NCI-H510A (cell line): ENCODE measurements around the gene ASRGL1.
A peak's percentile ranks its signal among the peaks of the same experiment; 100 is the strongest.

Source experiments
- DNase-seq: peaks from one replicate; lab custom pipeline; 2025; lab: John Stamatoyannopoulos, UW

The ASRGL1 gene

DNA sequence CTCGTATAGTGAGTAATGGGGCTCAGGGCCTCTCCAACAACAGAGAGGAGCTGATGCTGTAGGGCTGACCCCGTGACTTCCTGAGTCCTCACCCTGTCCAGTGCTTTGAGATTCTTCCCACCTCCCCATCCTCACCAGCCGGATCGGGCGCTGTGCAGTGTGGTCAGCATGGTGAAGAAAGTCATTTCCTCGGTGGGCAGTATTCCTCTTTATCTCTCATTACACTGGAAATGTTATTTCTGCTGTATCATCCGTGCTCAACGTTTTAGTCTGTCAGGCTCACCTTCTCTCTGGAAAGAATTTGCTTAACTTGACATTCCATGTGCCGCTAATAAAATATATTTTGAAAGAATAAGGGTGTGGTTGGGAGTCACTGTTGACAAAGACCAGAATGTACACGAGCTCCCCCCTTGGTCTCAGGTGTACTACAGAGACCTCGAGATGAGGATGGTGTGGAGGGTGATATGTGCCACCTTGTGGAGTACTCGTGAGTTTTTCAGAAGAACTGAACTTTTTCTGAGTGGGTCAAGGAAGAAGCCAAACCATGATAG is 55.9 kb downstream of the ASRGL1 start:
- DNase-seq, result no peak

DNA sequence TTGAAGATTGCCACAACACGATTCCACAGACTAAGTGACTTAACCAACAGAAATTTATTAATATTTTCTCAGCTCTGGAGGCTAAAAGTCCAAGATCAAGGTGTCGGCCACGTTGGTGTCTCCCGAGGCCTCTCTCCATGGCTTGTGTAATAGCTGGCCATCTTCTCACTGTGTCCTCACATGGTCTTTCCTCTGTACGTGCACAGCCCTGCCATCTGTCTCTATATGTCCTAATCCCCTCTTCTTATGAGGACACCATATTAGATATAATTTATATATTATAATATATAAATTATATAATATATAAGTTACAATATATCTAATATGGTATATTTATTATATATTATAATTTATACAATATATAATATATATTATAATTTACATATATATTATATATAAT is 56.5 kb downstream of the ASRGL1 start:
- no peak for DNase-seq

DNA sequence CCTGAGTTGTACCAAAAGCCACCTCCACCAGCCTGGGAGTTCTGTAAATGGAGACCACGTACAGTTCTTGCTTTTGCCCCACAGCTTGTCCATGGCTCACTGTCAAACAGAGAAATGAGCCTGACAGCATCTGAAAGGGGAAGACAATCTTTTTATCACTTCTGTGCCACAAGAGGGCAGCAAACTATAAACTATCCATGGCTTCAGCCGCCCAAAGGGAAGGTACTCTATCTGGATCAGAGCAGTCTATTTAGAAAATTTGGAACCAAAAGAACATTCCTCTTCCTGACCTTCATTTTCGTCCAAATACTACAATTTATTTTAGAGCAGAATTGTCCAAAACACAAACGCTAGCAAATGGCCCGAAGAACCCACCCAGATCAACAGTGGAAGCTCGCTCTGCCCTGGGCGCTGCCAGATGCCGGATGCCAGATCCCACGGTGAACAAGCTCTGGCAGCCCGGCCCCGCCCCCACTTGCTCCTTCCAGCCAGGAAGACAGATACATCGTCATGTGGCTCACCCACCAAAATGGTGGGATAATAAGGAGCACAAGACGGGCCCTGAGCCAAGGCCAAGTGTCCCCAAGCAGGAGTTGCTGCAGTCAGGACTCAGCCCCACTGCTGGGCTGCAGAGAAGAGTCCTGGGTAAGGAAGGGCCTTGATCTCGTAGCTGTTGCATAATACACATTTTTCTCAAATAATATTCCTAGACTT is 57.7 kb downstream of the ASRGL1 start:
- DNase-seq, result peak; percentile 73

DNA sequence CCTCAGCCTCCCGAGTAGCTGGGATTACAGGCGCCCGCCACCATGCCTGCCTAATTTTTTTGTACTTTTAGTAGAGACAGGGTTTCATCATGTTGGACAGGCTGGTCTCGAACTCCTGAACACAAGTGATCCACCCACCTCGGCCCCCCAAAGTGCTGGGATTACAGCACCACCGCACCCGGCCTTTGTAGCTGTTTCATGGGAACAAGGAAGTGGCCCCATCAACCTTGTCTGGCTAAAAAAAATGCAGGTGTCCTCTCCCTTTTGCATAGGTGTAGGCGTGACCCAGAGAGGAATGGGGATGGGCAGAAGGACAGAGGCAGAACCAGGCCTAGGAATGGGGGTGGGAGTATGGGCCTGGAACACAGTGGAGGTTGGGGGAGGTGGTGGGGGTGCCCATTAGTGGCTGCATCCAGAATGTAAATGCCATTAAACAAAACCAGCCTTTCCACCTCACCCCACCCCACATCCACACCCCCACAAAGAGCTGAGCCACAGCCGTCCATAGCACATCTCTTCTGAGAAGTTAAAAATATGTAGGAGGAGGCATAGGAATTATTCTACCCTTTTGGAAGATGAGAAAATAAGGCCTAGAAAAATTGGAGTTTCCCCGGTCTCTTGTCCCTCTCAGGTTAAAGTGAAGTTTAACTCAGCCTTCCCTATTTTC is 58.8 kb downstream of the ASRGL1 start:
- no peak for DNase-seq

DNA sequence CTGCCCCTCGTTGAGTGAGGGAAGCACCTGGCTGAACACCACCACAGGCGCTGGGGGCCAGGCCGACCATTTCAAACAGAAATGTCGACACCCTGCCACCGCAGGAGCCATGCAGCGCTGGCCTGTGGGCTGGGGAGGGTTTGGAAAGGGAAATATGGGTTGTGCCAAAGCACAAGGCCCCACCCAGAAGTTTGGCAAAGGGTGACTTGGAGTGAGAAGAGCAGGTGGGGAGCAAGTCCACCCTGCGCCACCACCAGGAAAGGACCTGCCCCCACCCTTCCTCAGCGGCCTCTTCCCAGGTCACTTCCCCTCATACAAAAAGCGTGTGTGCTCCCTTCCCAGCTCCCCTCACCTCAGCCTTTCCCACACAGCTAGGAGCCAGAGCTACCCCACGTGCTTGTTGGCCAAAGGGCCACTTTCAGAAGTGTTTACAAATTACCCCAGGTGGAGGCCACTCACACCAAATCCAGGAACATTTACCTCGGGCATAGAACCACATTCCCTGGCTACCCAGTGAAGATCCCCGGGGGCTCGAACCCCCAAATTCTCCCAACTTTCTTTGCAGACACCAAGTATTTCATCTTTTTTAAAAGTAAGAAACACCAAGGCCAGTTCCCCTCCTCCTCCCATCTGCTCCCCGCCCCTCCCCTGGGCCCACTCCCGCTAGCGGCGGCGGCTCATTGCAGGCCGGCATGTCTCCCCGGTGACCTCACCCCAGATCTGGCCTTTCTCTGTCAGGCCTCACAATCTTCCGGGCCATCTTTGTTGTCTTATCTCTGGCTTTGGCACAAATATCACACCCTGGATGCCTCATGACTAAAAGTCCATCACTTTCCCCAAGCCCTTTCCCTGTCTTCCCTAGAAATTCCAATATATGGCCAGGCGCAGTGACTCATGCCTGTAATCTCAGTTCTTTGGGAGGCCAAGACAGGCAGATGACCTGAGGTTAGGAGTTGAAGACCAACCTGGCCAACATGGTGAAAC is 61.1 kb downstream of the ASRGL1 start:
- DNase-seq, result no peak

DNA sequence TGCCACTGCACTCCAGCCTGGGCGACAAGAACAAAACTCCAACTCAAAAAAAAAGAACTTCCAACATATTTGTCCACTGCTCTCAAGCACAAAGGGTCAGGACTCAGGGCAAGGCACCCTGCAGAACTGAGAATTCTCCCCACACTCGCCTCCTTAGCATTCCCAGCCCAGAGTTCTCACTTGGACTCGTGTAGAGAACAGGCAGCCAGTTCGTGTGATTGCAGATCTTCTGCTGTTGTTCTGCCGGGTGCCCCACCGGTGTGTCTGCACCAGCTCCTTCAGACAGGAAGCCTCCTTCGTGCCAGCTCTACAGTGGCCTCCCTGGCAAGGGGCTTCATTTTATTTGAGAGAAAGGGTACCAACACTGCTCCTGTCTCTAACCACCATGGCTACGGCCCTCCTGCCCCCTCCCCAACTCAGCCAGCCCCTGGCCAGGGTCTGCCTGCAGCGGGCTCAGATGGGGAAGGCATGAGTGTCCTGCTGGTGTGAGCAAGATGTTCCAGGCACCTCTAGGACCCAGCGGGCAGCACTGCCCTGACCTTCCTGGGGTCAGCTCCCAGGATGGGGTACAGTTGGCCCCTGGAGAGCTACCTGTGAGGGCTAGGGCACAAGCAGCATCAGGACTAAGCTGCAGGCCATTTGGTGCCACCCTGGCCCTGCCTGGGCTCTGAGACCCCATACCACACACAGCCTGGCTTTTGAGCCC is 62.1 kb downstream of the ASRGL1 start:
- DNase-seq, result no peak

DNA sequence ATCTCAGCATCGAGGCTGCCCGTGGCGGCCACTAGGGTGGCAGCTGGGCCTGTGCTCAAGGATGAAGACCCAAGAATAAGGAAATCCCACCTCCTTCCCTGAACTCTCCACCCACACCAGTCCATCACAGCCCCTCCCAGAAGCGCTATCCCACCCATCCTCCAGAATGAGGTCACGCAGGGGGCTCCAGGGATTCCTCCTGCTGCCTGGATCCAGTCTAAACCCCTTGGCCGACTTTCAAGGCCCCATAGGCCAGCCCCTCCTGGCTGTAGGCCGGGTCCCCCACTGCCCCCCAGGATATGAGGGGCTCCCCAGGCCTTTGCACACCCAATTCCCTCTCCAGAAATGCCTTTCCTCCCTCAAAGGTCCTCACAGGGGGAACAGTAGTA is 62.6 kb downstream of the ASRGL1 start:
- DNase-seq, result no peak

DNA sequence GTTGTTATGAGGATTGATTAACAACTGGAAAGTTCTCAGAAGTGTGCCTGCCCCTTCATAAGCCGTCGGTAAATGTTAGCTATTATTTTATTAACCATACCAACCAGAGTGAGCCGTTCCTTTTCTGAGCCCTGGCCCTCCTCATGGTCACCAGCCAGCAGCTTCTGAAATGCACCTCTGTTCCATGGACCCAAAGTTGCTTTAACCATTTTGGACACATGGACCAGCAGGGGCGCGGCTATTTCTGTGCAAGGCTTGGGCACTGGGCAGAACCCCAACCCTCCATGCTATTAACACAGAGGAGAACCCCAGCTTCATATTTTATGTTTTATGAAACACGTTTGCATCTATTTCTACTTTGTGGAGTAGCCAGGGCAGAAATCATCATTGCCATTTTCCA is 63.0 kb downstream of the ASRGL1 start:
- no peak for DNase-seq

DNA sequence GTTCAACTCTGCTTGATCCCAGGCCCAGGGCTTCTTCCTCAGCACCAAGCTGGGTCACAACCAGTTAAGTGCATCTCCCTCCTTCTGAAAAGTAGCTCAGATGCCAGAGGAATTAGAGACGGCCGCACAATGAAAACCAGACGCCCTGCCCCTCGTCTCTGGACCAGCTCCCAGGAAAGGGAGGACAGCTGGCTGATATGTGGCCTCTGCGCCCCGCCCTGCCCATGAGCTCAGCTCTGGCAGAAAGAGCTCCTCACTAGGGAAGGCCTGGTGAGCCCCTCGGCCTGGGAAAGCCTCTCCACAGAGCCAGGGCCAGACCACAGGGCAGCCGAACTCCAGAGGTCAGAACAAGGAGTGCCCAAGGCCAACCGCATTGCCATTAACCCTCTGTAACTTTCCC is 63.5 kb downstream of the ASRGL1 start:
- no peak for DNase-seq

DNA sequence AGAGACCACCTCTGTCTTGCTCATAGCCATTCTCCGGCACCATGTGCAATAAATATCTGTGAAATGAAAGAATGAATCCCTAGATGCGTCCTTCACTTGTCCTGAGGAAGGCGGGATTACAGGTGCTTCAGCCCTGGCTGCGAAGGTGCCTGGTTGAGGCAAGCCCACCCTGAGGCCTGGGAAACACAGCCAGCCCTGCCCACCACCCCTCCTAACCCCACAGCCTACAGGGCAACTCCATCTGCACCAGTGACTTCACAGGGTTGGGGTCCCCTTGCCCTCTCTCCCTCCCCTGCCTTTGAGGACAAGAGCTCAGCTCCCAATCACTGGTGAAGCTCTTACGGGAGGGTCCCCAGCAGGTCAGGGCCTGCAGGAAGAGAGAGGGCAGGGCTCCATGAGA is 64.1 kb downstream of the ASRGL1 start:
- DNase-seq, result no peak

DNA sequence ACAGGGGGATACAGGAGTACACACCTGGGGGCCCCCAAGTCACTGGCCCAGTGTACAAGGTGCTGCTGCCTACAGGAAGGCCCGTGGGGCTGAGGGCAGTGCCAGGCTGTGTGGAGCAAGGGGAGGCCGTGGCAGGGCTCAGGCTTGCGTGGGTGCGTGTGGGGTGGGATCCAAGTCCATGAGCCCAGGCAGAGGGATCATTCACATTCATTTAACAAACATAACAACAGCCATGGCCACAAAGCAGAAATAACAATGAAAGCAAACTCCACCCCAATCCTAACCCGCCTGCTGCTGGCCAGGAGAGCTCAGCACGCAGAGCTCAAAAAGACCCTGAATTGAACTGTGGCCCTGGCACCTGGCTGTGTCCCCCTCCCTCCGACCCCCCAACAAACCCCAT is 64.6 kb downstream of the ASRGL1 start:
- DNase-seq, result no peak

DNA sequence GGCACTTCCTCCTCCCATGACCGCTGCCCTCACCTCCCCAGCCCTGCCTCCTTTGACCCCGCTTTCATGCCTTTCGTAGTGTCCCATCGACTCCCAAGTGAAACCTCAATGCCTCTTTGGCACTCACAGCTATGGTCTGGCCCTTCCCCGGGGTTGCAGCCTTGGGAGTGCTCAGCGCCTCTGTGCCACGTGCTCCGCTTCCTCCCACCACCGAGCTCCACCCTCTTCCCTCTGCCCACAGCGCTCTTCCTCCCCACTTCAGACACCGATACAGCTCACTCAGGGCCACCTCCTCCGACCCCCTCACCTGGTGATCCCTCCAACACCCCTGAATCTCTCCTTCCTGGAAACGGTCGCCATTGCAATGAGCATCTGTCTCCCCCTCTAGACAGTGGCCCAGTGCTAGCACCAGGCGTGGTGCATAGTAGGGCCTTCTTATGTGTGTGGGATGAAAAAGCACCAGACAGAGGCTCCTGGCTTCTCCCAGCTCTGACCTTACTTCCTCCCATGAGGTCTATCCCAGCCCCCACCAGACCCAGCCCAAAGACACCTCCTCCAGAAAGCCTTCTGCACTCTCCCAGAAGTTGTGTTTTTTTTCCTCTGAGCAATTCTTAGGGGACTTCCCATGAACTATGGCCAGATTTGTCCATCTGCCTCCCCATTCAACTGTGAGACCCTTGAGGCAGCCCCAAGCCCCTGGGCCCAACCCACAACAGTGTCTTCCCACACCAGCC is 65.1 kb downstream of the ASRGL1 start:
- DNase-seq, result no peak

DNA sequence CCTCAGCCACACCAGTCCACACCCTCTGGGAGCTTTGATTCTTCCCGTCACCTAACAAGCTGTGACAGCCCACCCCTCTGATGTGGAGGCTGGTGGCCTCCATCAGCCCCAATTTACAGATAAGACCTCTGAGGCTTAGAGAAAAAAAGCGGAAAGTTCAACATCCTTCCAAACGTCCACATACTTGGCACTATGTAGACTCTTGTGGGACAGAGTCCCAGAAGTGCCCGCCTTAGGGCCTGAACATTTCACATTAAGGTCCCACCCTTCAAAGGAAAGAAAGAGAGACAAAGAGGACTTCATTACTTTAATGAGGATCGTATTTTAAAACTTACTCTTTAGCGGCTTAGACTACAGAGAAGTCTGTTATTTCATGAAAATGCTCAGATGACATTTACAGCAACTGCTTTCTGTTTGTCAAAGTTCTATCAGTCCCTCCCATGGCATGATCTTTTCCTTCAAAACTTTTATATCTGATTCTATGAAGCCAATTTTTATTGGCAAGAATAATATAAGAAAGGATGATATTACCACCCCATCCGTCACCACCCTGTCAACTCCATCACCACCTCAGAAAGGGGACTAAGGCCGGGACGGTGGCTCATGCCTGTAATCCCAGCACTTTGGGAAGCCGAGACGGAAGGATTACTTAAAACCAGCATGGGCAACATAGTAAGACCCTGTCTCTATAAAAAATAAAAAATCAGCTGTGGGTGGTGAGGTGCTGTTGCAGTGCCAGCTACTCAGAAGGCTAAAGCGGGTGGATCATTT is 65.9 kb downstream of the ASRGL1 start:
- no peak for DNase-seq

DNA sequence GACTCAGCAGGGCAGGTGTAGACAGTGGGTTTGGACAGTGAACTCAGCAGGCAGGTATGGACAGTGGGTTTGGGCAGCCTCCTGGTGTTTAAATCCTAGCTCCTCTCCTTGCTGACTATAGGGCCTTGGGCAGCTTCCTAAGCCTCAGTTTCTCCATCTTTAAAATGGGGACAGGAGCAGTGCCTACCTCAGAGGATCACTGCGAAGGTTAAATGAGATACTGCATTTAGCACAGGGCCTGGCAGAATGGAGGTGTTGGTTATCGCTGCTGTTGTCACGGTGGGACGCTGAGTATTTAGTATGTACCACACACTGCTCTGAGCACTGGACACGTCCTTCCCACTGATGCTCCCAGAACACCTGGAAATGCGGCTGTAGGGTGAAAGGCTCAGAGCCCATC is 67.2 kb downstream of the ASRGL1 start:
- DNase-seq, result no peak

DNA sequence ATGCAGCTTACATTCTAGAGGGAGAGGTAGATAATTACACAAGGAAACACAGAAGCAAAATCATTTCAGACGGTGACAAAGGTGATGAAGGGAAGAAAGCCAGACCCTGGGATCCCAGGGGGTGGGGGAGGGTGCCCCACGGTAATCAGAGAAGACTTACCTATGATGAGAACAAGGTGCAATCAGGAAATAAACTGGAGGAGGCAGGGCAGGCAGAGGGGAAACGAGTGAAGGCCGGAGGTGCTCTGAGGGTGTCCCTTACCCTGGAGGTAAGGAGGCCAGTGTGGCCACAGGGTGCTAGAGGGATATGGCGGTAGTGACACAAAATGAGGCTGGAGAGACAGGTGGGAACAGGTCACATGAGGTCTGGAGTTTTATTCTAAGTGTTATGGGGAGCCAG is 67.7 kb downstream of the ASRGL1 start:
- DNase-seq, result no peak

DNA sequence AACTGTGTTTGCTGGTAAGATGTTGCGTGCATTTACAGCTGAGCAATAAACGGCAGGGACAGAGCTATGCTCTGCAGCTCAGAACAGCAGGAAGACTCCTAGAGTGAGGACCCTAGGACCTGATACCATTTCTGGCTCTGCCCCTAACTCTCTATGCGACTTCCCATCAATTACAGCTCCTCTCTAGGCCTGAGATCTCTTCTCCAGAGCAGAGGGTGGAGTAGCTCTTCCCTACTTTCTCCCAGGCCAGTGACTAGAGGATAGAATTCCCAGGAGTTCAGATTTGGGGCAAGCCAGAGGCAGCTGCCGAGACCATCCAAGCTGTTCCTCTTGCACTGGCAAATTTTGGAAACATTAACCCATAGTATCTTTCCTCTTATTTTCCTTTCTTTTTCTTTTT is 68.8 kb downstream of the ASRGL1 start:
- no peak for DNase-seq

DNA sequence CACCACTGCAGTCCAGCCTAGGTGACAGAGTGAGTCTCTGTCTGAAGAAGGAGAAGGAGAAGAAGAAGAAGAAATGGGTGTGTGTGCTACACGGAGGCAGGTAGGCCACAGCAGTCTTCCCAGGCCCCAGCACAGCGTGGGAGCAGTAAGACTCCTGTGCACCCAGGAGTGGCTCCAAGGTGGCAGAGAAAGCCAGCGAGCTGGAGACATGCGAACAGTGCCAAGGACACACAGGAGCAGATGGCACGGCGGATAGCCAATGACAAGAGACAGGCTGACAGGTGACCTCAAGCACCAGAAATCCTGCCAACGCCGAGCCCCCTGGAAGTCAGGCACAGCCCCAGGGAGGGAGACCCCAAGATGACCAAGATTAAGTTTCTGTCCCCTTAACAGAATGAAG is 72.6 kb downstream of the ASRGL1 start:
- DNase-seq, result no peak

DNA sequence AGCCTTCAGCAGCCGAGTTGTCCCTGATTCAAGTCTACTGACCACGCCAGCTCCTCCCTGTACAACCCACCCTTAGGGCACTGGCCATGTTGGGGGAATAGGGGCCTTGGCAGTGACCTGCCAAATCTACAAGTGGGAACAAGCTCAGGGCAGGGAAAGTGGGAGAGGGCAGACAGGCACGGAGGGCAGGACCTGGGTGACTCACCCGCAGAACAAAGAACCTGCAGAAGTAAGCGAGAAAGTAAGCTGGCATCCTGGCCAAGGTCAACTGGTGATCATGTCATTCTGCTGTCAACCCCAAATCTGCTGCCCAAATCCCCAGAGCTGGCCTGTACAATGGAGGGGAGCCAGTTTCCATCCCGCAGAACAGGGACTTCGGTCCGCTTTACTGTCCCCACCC is 73.7 kb downstream of the ASRGL1 start:
- DNase-seq, result no peak

DNA sequence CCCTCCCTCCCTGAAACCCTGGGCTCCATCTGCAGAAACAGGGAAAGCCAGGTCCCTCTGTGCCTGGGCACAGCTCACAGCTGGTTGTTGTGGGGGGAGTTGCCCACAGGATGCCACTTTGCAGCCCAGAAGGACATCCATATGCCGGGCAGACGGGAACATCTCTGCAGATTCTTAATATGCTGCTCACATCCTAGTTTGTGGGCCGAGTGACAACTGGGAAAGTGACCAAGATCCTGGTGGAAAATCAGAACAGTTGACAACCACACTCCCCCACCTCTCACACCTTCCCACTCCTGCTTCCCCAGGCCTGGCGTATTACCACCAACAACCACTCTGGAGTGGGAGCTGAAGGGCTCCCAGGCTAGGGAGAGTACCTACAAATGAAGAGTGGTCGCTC is 74.3 kb downstream of the ASRGL1 start:
- DNase-seq, result no peak

DNA sequence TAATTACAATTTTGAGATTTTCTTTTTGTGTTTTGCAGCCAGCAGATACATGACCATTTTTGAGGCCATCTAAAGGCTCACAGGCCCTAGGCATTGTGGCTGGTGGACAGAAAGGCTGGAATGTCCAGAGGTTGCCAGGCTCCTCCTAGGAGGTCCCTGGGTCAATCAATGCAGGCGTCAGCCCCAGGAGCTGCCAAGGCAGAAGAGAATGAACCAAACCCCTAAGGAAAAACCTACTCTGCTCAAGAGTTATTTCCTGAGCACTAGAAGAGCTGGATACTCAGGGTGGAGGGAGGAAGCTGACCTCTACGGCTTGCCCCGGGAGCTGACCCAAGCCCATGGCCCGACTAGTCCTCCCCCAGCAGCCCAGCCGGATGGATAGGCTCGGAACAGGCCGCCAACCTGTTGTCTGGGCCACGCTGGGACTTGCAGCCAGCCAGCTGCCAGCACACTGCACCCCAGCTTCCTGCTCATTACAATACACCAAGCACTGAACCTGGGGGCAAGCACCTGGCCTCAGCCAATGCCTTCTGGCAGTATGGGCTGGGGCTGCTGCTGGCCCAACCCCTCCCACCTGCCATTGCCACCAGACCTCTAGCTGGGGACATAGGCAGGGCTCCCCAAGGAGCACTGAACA is 75.9 kb downstream of the ASRGL1 start:
- DNase-seq, result no peak
